ENCODE measurements around the gene CRYBG2. TPM values are rescaled to one million over a fixed set of nuclear protein-coding genes. Genes with fewer than 3 reads are reported as not detected.

Gene CRYBG2
- total and polyA plus RNA-seq, 10 of the 15 experiments (the other 5 are each of a cell fraction or from before 2014, with no cell fraction given) = 0.03 to 1.2 (median 0.11) TPM; not detected in 4

DNA sequence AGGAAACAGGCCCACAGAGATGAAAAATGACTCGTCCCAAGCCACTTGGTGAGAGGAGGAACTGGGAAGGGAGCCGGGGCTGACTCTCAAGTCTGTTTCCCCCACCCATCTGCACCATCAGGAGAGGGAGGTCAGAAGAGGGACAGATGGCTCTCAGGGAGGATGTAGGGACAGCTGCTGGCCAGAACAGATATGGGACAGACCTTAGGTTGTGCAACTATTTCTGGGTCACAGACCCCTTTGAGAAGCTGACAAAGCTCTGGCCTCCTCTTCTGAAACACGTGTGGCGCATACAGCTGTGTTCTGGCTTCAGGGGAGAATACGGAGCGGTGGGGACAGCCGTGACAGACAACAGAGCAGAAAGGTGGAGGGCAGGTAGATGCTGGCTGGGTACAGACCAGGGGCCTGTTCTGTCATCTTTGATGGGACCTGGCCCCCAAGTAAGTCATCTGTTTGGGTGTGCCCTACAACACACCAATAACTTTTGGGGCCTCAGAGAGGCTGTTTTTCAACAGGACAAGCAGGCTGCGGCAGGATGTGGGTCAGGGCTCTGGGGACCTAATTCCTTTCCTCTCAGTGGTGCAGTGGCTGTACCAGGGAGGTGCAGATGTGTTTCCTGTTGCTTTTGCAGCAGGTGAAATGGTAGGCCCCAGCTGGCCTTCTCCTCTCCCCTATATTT is 66.8 kb downstream of the CRYBG2 start (continued):
- TF ChIP-seq STAT3 (IDR thresholded peaks at IDR 0.05; ENCODE audit: low read depth, low read length) (no peak), ZSCAN29 (IDR thresholded peaks at IDR 0.05) (no peak), SUZ12 (IDR thresholded peaks at IDR 0.05; ENCODE audit: unreplicated experiment) (no peak), MYB (IDR thresholded peaks at IDR 0.05; ENCODE audit: borderline replicate concordance, low read depth, low read length) (no peak), CHD1 (IDR thresholded peaks at IDR 0.05; ENCODE audit: low read depth, low read length) (no peak), IKZF2 (IDR thresholded peaks at IDR 0.05) (peak; percentile 71 to 81), YY1 (IDR thresholded peaks at IDR 0.05; ENCODE audit: low read depth, low read length) (no peak), CHD2 (IDR thresholded peaks at IDR 0.05; ENCODE audit: borderline replicate concordance, low read depth, low read length) (no peak), RBBP5 (conservative IDR thresholded peaks at IDR 0.05) (no peak), EZH2 (IDR thresholded peaks at IDR 0.05; ENCODE audit: borderline replicate concordance, control insufficient read depth, low read depth, low read length) (no peak), HDGF (IDR thresholded peaks at IDR 0.05) (no peak), SREBF2 (IDR thresholded peaks at IDR 0.05; ENCODE audit: low read length) (no peak), IKZF1 (conservative IDR thresholded peaks at IDR 0.05) (peak; percentile 73), ZNF207 (IDR thresholded peaks at IDR 0.05; ENCODE audit: borderline replicate concordance) (no peak), NFYA (IDR thresholded peaks at IDR 0.05; ENCODE audit: borderline replicate concordance, low read depth, low read length) (no peak), NR2C1 (IDR thresholded peaks at IDR 0.05) (no peak)
- TF ChIP-seq, protein P1, sequence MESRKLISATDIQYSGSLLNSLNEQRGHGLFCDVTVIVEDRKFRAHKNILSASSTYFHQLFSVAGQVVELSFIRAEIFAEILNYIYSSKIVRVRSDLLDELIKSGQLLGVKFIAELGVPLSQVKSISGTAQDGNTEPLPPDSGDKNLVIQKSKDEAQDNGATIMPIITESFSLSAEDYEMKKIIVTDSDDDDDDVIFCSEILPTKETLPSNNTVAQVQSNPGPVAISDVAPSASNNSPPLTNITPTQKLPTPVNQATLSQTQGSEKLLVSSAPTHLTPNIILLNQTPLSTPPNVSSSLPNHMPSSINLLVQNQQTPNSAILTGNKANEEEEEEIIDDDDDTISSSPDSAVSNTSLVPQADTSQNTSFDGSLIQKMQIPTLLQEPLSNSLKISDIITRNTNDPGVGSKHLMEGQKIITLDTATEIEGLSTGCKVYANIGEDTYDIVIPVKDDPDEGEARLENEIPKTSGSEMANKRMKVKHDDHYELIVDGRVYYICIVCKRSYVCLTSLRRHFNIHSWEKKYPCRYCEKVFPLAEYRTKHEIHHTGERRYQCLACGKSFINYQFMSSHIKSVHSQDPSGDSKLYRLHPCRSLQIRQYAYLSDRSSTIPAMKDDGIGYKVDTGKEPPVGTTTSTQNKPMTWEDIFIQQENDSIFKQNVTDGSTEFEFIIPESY (IDR thresholded peaks at IDR 0.05) = no peak
- TF ChIP-seq, protein P2, sequence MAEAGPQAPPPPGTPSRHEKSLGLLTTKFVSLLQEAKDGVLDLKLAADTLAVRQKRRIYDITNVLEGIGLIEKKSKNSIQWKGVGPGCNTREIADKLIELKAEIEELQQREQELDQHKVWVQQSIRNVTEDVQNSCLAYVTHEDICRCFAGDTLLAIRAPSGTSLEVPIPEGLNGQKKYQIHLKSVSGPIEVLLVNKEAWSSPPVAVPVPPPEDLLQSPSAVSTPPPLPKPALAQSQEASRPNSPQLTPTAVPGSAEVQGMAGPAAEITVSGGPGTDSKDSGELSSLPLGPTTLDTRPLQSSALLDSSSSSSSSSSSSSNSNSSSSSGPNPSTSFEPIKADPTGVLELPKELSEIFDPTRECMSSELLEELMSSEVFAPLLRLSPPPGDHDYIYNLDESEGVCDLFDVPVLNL (IDR thresholded peaks at IDR 0.05; ENCODE audit: low read depth, low read length) = no peak
- TF ChIP-seq, protein P3, sequence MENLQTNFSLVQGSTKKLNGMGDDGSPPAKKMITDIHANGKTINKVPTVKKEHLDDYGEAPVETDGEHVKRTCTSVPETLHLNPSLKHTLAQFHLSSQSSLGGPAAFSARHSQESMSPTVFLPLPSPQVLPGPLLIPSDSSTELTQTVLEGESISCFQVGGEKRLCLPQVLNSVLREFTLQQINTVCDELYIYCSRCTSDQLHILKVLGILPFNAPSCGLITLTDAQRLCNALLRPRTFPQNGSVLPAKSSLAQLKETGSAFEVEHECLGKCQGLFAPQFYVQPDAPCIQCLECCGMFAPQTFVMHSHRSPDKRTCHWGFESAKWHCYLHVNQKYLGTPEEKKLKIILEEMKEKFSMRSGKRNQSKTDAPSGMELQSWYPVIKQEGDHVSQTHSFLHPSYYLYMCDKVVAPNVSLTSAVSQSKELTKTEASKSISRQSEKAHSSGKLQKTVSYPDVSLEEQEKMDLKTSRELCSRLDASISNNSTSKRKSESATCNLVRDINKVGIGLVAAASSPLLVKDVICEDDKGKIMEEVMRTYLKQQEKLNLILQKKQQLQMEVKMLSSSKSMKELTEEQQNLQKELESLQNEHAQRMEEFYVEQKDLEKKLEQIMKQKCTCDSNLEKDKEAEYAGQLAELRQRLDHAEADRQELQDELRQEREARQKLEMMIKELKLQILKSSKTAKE (IDR thresholded peaks at IDR 0.05; ENCODE audit: low read depth, poor library complexity, severe bottlenecking) = no peak
- TF ChIP-seq, protein P4, sequence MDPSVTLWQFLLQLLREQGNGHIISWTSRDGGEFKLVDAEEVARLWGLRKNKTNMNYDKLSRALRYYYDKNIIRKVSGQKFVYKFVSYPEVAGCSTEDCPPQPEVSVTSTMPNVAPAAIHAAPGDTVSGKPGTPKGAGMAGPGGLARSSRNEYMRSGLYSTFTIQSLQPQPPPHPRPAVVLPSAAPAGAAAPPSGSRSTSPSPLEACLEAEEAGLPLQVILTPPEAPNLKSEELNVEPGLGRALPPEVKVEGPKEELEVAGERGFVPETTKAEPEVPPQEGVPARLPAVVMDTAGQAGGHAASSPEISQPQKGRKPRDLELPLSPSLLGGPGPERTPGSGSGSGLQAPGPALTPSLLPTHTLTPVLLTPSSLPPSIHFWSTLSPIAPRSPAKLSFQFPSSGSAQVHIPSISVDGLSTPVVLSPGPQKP (IDR thresholded peaks at IDR 0.05; ENCODE audit: low read depth, low read length) = no peak
- TF ChIP-seq, protein P5, sequence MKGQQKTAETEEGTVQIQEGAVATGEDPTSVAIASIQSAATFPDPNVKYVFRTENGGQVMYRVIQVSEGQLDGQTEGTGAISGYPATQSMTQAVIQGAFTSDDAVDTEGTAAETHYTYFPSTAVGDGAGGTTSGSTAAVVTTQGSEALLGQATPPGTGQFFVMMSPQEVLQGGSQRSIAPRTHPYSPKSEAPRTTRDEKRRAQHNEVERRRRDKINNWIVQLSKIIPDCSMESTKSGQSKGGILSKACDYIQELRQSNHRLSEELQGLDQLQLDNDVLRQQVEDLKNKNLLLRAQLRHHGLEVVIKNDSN (IDR thresholded peaks at IDR 0.05; ENCODE audit: borderline replicate concordance, extremely low read length, insufficient read depth, low read depth, low read length) = no peak

All from GM12878 (cell line).